Hematopoietic multipotent progenitor cell treated with erythropoietin and hydrocortisone succinate and interleukin-3 and kit ligand, for 8 days (in vitro differentiated cells): ENCODE measurements around the gene EPO.
"Not testable (repeated sequence)": the region's sequence is repeated elsewhere in the genome, so short reads cannot be mapped to it uniquely, and the experiment has no call there.

Experiments used
- DNase-seq: peaks from one replicate; pipeline ENCODE4 v3.0.0-alpha.2; 2015

The EPO gene

DNA sequence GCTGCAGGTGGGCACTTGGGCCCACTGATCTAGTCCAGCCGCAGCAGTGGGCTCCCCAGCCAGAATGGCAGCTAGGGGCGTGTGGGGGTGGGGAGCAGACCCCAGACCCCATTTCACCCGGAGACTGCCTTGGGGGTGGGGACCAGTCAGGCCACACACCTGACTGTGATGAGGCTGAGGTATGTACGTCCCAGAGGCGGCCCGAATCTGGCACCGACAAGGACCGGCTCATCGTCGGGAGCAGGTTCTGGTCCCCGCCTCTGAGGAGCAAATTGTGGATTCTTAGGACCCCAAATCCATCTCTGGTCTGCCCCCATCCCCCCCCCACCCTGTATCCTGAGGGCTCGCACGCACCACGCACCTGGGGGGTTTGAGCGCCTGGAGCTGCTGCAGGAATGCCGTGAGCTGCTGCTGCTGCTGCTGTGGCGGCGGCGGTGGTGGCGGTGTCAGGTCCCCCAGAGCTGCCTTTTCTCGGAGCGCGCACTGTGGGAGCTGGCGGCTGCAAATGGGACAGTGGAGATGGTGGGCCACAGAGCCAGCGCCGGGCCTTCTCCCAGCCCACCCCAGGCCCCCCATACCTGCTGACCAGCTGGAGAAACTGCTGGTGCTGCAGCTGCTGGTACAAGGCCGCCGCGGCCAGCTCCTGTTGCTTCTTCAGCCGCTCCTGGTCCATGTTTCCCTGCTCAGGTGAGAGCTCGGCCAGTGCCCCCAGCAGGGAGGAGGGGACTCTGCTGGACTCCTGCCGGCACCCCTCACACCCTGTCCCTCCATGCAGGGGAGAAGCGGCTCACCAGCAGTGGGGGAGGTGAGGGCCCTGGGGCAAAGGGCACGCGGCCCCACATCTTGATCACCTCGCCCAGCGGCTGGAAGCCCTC, 36.4 kb upstream of the EPO start:
- no peak for DNase-seq

DNA sequence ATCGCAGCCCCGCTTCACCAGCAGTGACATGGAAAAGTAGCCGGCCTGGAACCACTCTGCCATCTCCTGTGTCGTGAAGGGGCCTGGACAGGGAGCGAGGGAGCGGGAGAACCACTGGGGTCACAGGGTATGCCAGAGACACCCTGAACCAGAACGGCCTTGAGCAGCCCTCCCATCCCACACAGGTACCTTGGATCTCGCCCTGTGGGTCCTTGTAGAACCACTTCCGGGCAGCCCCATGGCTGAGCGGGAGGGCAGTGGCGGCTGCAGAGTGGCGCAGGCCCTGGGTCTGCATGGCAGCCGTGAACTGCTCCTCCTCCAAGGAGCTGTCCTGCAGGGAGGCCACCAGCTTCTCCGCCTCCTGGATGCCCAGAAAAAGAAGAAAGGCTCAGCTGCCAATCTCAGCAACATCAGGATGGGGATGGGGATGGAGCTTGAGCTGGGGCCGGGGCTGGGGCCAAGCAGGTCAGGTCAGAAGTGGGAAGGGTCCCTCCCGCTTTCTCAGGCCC, 35.7 kb upstream of the EPO start:
- DNase-seq: no peak

DNA sequence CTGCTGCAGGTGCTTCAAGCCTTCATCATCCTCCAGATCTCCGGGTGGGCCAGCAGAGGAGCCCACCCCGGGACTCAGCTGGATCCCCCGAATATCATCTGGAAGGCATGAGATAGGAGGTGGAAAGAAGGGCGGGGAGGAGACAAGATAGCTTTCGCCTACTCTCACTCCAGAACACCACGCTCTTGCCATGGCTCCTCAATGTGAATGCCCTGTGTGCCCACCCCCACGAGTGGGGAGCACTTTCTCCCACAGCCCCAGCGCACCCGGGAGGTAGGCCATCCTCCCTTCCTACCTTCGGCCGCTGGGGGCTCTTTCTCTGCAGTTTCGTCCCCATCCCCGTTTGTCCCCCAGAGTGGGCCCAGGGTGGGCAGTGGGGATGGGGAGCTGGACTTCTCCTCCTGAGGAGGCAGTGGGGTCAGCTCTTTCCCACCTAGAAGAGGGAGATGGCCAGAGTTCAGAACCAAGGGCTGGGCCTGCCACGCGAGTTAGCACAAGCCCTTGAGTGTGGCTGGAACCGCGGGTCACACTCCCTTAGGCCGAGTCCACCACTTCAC, 35.1 kb upstream of the EPO start:
- DNase-seq: no peak

DNA sequence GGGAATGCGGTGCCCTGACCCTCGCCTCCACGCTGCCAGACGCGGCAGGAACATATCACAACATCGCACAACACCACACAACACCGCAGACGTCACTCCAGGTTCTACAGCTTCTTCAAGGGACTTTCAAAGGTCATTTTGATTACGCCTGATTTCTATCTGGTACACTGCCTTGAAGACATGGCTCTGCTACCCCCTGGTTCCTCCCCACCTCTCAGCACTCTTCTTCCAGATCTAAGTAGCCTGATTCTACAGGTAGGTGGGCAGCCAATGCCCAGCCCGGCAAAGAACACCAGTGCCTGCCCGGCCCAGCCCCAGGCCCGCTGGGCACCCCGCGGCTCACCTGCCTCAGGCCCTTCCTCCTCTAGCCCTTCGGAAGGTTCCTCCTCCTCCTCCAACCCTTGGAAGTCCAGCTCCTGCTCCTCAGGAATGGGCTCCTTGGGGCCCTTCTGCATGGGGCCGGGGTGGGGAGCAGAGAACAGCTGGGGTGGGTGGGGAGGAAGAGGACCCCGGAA, 34.6 kb upstream of the EPO start:
- no peak for DNase-seq

DNA sequence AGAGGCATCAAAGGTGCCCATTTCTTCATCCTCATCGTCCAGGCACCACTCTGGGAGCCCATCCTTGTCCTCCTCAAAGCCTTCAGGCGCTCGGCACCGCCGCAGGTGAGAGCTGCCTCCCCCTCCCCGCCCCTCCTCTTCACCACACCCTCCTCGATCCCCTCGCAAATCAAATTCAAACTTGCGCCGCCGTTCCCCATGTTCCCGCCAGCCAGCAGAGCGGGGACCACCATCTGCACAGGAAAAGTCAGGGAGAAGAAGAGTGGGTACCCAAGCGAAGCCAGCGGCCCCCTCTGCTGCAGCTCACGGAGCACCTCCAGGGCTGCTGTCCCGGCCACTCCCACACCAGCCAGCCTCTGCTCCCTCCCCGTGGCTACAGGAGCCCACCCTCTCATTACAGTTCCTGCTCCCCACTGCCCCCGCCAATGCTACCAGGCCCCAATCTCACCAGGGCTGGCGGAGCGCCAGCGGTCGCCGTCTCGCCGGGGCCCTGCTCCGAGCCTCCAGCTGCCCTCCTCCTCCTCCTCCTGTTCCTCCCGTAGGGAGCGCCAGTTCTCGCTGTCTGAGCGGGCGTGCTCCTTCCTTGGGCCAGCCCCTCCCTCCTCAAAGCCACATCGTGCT, 34.0 kb upstream of the EPO start:
- no peak for DNase-seq

DNA sequence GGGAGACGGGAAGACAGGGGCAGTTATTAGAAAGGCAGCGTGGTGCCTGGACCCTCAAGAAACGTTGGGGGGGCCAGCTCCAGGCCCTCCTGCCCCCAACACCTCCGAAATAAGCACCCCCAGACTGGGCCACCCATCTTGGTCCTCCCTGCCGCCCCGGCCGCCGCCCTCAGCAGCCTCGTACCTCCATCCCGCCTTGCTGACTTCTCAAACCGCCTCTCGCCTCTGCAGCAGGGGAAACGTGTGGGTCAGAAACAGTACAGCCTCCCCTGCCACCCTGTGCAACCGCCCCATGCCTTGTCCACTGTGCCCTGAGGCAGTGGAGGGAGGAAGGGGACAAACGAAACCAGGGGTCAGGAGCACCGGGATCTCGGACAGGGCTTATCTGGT, 33.5 kb upstream of the EPO start:
- no peak for DNase-seq

DNA sequence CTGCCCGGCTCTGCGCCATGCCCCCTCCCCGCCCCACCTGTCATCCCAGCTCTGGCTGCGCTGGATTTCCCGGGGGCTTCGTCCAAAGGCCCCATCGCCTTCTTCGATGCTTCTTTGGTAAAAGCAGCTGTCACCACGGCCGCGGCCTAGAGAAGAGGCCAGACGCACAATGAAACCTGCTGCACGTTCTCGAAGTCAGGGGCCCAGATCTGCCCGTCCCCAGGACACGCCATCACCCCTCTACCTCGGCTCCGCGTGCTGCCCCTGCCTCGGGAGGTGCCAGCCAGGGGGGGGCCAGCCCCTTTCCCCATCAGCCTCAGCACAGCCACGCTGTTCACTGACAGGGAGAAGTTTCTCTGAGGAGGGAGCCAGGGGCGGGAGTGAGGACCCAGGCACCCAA, 33.0 kb upstream of the EPO start:
- DNase-seq: no peak

DNA sequence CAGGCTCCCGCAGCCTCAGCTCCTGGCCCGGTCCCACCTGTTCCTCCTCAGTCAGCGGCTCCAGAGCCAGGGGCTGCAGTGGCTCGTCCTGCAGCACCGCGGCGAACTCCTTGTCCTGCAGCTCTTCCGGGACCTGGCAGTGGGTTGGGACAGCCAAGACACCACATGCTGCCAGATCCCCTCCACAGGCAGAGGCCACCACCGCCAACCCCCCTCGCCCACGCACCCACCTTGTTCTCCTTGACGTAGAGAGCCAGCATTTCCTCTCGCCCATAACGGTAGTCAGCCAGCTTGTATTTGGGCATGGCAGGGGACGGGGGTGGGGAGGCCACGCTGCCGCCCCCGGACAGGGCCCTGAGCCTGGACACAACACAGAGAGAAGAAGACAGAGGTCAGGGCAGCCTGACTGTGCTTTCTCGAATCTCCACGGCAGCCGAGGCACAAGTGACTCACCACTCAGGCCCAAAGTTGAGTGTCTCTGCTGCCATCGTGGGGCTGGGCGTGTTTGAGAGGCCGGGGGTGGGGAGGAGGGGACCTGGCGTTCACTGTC, 32.4 kb upstream of the EPO start:
- no peak for DNase-seq

DNA sequence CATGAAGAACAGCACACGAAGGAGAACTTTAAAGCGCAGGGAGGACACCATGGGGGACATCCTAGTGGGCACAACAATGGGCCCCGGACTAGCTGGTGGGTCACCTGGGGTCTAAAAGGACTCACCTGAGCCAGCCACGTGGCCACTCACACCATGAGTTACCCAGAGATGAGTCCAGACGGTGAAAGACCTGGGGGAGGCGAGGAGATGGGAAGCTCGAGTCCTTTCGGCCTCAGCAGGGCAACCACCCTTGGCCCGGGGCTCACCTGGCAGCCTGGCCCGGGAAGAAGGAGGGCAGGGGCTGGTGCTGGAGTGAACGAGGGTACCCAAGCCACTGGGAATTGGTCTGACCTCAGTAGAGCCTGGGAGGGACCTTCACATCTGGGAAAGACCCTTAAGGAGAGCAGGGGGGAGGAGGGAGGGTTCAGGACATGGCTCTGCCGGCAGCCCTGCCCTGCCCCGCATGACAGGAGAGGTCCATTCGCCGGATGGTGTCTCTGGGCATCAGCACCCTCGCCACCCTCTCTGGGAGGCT, 31.9 kb upstream of the EPO start:
- DNase-seq: no peak

DNA sequence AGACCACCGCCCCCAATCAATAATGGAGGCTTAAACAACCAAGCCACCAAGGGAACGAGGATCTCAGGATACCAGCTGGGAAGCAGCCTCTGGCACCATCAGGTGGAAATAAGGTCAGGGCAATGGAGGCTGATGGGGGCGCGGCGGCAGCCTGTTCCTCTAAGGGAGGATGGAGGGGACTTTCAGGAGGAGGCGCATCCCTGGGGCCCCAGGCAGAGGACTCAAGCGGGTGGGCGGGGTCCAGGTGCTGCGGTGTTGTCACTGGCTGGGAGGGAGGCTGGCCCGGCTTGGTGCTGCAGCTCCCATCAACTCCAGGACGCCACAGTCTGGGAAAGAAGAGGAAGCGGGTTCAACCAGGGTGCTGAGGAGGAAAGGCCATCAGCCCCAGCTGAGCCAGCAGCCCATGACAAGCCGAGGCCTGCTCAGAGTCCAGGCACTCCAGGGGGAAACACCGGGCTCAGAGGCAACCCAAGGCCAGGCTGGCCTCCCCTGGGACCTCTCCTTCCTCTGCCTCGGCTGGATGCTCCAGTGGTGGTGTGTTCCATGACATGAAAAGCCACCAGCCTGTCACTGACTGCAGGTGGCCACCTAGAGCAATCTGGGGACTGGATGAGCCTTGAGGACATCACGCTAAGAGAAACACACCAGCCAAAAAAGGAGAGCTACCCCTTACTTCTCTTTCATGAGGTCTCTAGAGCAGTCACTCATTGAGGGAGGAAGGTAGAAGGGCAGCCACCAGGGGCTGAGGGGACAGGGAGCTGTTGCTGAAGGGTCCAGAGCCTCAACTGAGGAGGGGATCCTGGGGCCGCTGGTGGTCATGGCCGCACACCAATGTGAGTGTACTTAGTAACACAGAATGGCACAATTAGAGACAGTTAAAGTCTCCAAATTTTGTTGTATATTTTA, 30.8 kb upstream of the EPO start:
- no peak for DNase-seq

DNA sequence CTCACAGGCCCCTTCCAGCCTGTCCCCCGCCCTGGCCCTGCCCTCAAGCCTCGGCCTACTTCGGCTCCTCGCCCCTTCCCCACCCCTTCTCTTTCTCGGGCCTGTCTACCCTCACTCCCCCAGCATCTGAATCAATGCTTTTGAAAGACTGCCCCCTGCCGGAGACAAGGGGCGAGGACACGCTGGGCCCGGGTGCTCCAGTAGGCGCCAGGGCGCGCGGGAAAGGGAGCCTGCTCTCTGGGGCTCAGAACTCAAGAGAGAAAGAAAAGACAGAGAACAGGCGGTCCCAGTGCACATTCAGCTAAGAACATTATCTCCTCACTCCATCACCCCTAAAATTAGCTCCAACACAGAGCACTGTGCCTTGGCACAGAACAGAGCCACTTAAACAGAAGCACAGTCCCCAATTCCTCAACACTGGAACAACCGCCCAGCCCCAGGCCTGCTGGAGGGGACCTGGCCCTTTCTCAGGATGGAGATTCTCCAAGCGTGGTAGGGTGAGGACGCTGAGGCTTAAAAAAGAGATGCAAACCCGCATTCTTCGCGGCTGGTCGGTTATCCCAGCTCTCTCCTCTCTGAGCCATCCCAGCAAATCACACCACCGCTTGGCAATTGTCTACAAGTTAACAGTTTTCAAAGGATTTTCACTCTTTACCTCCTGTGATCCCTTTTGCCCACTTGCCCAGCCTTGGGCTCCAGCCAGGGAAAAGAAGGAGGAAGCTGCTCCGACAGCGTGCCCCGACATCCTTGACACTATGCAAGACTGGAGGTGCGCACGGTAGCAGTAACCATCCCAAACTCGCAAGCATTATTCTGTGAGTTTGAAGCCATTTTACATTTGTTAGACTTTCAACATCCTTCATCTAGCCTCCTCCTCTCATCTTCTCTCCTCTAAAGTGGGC, 28.3 kb upstream of the EPO start:
- DNase-seq: peak; percentile 88

DNA sequence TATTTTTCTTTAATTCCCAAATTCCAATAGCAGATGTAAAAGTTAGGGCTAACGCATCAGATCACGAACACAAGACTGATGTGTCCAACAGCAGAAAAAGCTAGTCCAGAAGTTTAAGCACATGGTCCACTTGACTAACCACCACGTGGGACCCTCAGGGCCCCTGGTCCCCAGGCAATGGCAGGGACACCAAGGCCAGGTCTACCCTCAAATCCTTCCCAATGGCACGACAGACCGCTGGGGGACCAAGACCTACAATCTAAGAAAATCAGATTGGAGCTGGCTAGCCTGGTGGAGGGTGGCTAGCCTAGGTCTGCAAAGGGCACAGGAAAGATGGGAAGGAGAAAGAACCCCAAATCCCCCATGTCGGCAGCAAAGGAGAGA, 27.7 kb upstream of the EPO start:
- DNase-seq: no peak

DNA sequence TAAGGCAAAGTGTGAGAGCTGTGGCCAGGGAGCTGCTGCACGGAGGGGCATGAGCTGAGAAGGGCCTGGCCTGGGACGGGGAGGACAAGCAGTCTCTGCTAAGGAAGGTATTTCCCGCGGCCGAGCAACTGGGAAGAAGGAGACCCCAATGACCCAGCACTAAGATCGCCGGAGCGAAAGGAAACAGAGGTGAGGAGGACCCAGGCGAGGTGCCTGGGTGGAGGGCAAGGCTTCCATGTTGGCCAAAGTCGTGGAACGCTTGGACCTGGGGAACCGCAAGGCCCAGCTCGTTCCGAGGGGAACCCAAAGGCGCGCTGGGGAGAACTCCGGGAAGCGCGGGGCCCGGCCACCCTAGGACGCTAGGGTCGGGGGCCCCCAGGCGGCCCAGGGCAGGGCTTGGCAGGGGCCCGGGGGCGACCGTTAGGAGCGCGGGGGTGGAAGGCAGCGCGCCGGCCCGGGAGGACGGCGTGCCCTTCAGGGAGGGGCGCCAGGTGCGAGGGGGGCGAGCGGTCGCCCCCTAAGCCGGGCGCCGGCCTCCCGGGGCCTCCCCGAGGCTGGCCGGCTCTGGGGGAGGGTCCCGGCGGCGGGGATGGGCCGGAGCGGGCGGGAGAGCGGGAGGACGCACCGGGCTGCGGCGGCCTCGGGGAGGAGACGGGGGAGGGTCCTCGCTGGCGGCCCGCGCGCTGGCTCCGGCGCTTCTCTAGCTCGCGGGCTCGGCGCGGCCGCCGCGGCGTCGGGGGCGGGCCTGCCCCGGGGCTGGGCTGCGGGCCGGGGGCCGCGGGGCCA, 26.8 kb upstream of the EPO start:
- DNase-seq: no peak

DNA sequence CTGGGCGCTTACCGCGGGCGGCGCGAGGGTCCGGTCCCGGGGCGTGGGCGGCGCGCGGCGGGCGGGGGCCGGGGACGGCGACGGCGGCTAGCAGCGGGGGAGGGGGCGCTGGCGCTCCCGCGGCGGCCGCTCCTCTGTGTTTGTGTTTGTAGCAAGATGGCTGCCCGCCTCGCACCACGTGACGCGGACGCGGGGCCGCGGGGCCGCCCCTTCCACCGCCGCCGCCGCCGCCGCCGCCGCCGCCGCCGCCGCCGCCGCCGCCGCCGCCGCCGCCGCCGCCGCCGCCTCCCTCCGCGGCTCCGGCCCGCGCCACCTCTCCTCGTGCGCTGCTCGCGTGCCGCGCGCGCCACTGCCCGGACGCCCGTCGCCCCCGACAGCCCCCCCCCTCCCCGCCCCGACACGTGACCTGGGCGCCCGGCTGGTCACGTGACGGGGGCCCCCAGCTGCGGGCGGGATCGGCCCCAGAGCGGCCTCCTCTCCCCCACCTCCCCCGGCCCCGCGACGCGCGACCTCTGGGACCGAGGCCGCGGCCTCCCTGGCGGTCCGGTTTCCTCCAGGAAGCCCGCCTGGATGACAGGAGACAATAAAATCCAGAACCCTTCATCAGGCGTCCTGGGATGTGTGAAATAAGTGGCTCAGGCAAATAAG, 26.0 kb upstream of the EPO start, which contains the start of gene GIGYF1:
Gene GIGYF1, minus strand, starts transcription at position 153 of the 648 bp plus-strand sequence. CDS start 6,012 bp downstream, outside the sequence.
- peak; percentile 66 for DNase-seq

DNA sequence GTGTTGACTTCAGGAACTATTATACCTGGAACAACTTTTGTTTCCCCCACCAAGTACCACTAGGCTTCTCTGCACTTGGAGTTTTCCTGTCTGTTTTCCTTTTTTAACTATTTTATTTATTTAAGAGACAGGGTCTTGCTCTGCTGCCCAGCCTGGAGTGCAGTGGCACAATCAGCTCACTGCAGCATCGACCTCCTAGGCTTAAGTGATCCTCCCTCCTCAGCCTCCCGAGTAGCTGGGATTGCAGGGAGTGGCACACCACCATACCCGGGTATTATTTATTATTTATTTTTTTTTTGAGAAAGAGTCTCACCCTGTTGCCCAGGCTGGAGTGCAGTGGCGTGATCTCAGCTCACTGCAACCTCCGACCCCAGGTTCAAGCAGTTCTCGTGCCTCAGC, 24.1 kb upstream of the EPO start:
- no peak for DNase-seq

DNA sequence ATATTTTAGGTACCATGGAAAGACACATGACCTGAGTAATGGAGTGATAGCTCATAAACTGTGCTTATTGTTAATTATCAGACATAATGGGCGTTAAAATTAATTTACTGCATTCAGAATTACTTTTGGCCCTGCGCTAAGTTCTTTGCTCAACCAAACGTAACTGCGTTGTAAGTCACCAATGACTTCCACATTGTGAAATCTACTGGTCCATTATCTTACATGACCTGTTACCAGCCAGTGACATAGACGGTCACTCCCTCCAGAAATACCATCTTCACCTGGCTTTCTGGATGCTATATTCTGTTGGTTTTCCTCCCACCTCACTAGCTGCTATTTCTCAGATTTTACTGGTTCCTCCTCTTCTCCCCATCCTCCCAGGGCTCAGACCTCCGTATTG, 21.2 kb upstream of the EPO start:
- DNase-seq: no peak

DNA sequence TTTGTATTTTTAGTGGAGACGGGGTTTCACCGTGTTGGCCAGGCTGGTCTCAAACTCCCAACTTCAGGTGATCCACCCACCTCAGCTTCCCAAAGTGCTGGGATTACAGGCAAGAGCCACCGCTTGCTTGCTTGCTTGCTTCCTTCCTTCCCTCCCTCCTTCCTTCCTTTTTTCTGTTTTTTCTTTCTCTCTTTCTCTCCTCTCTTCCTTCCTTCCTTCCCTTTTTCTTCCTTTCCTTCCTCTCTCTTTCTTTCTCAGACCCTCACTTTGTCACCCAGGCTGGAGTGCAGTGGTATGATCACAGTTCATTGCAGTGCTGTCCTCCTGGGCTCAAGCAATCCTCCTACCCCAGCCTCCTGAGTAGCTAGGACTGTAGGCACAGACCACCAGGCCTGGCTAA, 19.2 kb upstream of the EPO start:
- not testable (repeated sequence) for DNase-seq

DNA sequence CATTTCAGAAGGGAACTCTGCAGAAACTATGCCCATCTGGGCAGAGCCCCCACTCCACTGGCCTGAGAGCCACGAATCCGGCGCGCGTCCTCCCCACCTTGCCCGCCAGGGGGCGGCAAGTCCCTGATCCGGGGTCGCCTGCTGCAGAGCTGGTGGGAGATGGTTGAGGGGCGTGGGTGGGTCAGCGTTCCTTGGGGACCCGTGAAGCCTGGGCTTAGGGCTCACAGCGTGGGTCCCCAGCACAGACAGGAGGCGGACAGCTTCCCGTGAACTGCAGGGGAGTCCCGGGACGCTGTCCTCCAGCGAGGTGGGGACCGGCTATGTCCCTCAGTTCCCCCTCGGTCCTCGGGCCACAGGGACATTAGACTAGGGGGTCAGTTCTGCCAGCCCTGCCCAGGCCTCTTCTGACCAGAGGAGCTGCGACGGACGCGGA, 14.9 kb upstream of the EPO start:
- peak; percentile 77 for DNase-seq
